ENCODE data around the gene MED15.

MED15 gene

GRCh38 chr22:20549232-20549841, 41.9 kb downstream of the MED15 start:
- TF ChIP-seq, protein P1, sequence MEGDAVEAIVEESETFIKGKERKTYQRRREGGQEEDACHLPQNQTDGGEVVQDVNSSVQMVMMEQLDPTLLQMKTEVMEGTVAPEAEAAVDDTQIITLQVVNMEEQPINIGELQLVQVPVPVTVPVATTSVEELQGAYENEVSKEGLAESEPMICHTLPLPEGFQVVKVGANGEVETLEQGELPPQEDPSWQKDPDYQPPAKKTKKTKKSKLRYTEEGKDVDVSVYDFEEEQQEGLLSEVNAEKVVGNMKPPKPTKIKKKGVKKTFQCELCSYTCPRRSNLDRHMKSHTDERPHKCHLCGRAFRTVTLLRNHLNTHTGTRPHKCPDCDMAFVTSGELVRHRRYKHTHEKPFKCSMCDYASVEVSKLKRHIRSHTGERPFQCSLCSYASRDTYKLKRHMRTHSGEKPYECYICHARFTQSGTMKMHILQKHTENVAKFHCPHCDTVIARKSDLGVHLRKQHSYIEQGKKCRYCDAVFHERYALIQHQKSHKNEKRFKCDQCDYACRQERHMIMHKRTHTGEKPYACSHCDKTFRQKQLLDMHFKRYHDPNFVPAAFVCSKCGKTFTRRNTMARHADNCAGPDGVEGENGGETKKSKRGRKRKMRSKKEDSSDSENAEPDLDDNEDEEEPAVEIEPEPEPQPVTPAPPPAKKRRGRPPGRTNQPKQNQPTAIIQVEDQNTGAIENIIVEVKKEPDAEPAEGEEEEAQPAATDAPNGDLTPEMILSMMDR (IDR thresholded peaks at IDR 0.05) = no peak
- TF ChIP-seq ZFX (IDR thresholded peaks at IDR 0.05; ENCODE audit: borderline replicate concordance) = no peak
- H3K27ac ChIP-seq = no peak overlapping the region

- H3K27ac ChIP-seq = no peak overlapping the region
- TF ChIP-seq, protein P1 (IDR thresholded peaks at IDR 0.05) = no peak
- no peak for TF ChIP-seq ZFX (IDR thresholded peaks at IDR 0.05; ENCODE audit: borderline replicate concordance)
These were observed 42.8 kb downstream of the MED15 start for GRCh38 chr22:20550057-20550817.

DNA sequence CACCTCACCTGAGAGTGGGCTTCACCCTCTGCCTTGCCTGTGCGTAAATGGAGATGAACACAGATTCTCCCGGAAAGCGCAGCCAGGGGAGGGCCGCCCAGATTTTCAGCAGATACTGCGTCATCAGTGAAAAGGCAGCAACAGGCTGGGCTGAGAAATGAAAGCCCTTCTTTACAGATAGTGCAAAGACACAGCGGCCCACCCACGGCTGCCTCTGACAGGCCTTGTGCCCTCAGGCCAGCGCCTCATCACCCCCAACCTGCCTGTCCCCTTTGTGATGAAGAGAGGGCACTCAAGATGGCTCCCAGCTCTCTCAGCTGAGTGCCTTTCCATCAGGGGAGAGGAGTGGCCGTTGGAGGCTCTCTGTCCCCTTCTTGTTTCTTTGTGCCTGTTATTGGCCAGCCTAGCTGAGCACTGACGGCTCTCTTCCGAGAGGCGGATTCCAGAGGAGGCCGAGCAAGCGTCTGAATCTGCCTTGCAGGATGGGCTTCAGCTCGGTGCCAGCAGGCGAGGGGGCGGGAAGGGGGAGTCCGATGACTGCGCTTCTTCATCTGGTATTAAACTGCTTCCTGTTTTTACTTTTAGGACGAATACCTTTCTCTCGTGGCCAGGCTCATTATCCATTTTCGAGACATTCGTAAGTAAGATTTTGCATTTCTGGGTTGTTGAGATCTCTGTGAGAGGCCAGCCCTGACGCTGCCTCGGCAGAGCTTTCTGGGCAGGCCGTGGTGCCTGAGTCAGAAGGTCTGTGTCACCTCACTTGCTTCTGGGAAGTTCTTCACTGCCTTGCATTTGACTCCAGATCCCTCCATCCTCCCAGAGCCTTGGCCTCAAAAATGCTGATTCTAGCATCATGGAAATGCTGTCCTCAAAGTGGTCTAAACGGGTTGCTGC, 43.7 kb downstream of the MED15 start:
- no peak overlapping the region for H3K27ac ChIP-seq
- no peak for TF ChIP-seq ZFX (IDR thresholded peaks at IDR 0.05; ENCODE audit: borderline replicate concordance)
- TF ChIP-seq, protein P1 (IDR thresholded peaks at IDR 0.05) = no peak

- no peak overlapping the region for H3K27ac ChIP-seq
- TF ChIP-seq, protein P1 (IDR thresholded peaks at IDR 0.05) = no peak
- no peak for TF ChIP-seq ZFX (IDR thresholded peaks at IDR 0.05; ENCODE audit: borderline replicate concordance)
These were observed 44.5 kb downstream of the MED15 start for GRCh38 chr22:20551805-20552442.

DNA sequence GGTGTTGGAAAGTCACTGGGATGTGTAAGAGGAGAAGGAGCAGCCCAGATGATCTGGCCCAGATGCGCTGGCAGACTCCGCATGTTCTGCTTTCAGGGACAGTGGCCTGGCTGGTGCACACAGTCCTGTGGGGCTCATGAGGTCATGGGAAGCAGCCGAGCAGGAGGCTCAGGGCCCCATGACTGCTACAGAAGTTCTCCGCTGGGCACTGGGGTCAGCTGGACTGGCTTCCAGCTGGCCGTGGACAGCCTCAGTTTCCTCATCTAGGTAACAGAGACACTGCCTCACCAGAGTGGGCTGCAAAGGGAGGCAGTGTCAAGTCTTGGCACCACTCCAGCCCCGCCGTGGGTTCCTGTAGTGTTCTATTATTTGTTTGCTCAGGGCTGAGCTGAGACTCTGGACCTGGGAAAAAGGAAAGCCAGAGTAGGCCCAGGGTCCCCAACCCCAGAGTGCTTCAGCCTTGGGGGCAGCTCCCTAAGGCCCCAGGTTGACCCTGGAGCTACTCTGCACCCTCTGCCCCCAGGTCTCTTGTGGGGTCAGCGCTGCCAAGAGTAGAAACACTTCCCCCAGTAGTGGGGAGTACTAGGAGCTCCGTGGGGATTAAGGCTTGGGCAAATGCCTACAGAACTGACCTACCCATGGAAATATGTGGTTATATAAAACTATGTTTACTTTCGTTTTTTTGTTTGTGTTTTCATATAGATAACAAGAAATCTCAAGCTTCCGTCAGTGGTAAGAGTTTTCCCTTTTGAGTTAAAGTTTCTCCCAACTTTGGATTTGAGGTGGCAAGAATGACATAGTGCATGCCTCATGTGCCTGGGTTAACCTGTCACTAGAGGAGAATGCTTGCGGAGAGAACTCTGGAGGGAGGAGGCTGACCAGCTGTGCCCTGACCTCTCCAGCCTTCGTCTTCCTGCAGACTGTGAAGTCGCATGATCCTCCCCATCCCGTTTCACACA, 45.3 kb downstream of the MED15 start:
- H3K27ac ChIP-seq = no peak overlapping the region
- no peak for TF ChIP-seq ZFX (IDR thresholded peaks at IDR 0.05; ENCODE audit: borderline replicate concordance)
- TF ChIP-seq, protein P1 (IDR thresholded peaks at IDR 0.05) = no peak

All from 22Rv1 (cell line).